DMS153 treated with DMSO at 0.1 percent for 48 hours (cell line): ENCODE data around the gene PRKCE.
A peak's percentile ranks its signal among the peaks of the same experiment; 100 is the strongest.

Experiments
- DNase-seq: peaks from one replicate; lab custom pipeline; 2025; ENCODE audit not compliant: unreplicated experiment; lab: John Stamatoyannopoulos, UW

PRKCE gene

GRCh38 chr2:45631319-45631718, 20.2 kb upstream of the PRKCE start:
- no peak for DNase-seq

DNA sequence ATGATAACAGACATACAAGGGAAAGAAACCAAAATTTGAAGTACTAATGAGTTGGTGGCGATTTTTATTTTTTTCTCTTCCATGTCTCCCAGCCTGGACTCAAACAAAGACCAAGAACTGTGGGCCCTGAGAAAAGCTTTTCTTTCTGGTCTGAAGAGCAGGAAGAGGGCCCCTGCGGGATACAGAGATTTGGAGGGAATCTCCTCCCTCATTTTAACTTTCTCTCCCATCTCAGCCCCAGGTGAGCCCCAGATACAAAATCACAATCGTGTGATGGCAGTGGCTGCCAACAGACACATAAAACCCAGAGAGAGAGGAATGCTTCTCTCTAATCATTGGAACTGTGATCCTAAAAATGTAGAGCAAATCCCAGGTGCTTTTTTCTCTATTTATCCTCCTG, 19.5 kb upstream of the PRKCE start:
- DNase-seq = no peak

- no peak for DNase-seq
Observed at GRCh38 chr2:45634223-45634622, 17.3 kb upstream of the PRKCE start.

GRCh38 chr2:45636008-45636407, 15.5 kb upstream of the PRKCE start:
- DNase-seq = peak; percentile 38

GRCh38 chr2:45637440-45637839, 14.0 kb upstream of the PRKCE start:
- DNase-seq = no peak

GRCh38 chr2:45640576-45640975, 10.9 kb upstream of the PRKCE start:
- DNase-seq = no peak

- DNase-seq = no peak
Observed at GRCh38 chr2:45643095-45643494, 8.4 kb upstream of the PRKCE start.

- peak; percentile 62 for DNase-seq
Observed at GRCh38 chr2:45643543-45644542, 7.6 kb upstream of the PRKCE start.

DNA sequence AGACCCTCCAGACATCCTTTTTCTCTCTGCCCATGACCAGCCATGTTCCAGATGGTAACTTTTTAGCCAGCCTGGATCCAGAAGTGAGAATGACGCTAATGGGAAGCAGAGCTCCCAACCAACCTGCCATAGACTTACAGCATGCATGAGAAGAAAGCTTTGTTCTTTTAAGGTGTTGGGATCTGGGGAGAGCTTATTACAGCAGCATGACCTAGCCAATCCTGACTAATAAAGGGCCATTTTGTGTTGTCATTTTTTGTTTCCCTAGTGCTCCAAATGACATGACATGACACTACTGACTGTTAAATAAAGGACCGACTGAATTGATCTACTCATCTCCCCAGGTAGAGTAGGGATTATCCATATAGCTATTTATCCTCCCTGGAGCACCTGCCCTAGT, 5.2 kb upstream of the PRKCE start:
- DNase-seq = no peak

DNA sequence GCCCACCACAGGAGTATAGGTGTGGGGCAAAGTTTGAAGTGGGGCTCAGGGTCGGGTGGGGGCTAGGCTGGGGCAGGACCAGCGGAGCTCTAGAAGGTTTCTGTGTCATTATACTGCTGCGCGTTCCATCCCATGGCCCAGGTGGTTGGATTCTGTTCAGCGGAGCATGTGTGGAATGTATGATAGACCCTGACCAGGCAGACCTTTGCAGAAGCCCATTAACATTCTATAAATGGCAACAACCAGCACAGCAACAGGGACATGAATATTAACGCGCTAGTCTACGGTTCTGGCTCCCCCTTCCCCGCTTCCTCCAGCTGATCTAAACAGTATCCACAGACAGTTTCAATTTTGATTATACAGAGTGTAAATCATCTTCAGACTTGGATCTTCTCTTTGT, 4.1 kb upstream of the PRKCE start:
- no peak for DNase-seq

GRCh38 chr2:45647986-45648520, 3.4 kb upstream of the PRKCE start:
- no peak for DNase-seq

DNA sequence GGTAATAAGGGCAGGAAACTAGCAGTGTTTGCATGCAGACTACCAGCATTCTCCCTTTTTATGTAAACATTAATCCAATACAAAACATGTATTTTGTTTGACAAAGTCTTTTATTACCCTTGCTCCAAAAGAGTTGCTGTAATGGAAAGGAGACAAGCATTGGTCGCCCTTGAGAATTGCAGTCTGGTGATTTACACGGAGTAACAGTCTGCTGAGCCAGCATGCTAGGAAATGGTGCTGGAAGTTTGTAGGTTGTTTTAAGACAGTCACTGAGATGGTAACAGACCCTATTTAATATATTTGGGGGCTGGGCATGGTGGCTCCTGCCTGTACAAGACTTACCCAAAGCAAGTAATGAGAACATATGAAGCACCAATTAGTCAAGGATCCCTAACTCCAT, 2.8 kb upstream of the PRKCE start:
- DNase-seq = no peak

- DNase-seq = no peak
Observed at GRCh38 chr2:45649462-45649857, 2.0 kb upstream of the PRKCE start.

DNA sequence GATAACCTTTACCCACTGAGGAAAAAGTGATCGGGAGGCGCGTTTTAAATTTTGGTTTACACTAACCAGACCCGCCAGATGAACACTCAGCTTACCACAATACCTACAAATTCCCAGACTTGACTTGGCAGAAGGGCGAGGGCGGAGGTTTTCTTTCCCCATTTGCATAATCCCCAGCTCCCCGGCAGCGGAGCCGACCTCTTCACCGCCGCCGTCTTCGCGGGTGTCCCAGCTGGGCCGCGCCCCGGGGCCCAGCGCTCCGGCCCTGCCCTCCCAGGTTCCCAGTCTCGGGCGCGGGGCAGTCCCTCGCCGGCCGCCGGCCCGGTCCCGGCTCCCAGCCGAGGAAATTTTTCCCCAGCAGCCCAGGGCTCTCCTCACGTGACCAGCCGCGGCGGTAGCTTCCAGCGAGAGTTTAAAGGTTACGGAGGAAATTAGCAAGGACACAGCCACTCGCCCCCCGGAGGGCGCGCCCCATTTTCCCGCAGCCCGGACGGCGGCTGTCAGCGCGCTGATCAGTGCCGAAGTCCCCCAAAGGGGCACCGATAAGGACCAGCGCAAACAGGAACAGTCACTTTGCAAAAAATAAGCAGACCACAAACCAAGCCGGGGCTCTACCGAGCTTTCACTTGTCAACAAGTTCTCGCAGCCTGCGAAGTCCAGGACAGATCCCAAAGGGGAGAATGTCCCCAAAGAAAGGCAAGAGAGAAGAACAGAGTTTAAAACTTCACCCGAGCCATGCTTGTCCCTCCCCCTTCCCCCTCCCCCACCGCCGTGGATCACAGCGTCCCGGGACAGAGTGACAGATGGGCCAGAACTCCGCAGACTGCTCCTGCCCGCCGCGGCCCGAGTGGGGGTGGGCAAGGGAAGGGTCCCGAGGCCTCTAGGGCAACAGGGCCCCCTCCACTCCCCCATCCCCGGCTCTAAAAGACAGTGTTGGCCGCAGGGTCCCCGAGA, 1.3 kb upstream of the PRKCE start:
- peak; percentile 48 for DNase-seq

DNA sequence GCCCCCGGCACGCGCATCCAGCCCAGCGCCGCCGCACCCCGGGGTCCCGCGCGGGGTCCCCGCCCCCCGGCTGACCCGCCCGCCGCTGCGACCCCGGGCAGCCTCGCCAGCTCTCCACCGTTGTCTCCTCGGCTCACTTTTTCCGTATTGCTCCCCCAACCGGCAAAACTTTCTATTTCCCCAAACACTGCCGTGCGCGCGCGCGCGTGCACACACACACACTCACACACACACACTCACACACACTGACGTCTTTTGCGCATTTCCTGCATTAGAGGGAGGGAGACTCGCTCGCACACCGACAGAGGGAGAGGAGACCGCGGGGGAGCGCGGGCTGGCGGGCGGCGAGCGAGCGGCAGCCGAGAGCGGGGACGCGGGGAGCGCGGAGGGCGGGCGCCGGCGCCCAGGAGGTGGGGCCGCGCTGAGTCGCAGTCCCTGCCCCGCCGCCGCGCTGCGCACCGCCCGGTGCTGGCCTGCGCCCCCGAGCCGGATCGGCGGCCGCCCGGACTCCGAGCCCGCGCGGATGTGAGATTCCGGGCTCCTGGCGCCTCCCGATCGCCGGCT, 542 bp upstream of the PRKCE start:
- DNase-seq = peak; percentile 46

- peak; percentile 27 for DNase-seq
Observed at GRCh38 chr2:45652090-45653031, 886 bp downstream of the PRKCE start.

DNA sequence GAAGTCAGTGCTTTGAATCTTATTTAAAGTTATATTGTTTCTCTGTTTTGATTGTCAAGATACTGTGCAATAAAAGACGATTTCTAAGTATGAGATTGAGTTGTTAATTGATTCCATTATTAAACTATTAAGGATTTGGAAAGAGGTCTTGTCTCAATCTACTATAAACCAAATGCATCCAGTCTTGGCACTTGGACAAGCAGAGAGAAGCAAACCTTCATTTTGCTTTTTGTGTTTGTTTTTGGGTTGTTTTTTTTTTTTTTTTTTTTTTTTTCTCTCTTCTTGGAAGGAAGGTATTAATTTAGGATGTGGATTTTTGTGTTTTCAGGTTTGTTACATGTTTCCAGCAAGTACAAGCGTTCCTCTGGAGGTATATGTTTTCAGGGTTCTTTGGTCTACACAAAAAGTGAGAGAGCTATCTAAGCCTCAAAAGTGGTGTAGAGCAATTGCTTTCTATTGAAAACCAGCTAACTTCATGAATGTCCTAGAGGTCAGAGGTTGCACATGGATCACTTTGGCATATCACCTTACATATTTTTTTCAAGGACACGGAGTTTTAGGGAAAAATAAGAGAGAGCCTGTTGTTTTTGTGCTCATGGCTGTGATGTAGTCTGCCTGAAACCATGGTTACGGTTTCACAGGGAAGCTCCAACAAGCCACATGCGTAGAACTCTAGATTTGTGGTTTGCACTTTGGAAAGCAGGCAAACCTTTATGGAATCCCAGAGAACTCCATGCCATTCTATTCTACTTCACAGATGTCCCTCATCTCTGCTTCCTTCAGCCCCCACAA, 1.8 kb downstream of the PRKCE start:
- no peak for DNase-seq

- DNase-seq = no peak
Observed at GRCh38 chr2:45654250-45654649, 2.8 kb downstream of the PRKCE start.

GRCh38 chr2:45661828-45662227, 10.4 kb downstream of the PRKCE start:
- no peak for DNase-seq
